Glutamatergic neuron (in vitro differentiated cells): ENCODE measurements around the gene FGGY. TPM values are rescaled to one million over a fixed set of nuclear protein-coding genes. Genes with fewer than 3 reads are reported as not detected.
"Not testable (repeated sequence)": the region's sequence is repeated elsewhere in the genome, so short reads cannot be mapped to it uniquely, and the experiment has no call there.

Experiments
- DNase-seq: peaks from one replicate; pipeline ENCODE4 v3.0.0; 2022
- H3K27ac Mint-ChIP-seq: one replicate; pipeline ENCODE4 v1.8.0; 2020; ENCODE audit warnings: mild to moderate bottlenecking, mixed read lengths, inconsistent platforms; ENCODE audit not compliant: unreplicated experiment
- H3K27me3 Mint-ChIP-seq: one replicate; pipeline ENCODE4 v1.8.0; 2020; ENCODE audit warnings: mild to moderate bottlenecking, moderate library complexity, mixed read lengths, inconsistent platforms; ENCODE audit not compliant: unreplicated experiment
- H3K36me3 Mint-ChIP-seq: one replicate; pipeline ENCODE4 v1.8.0; 2020; ENCODE audit warnings: mild to moderate bottlenecking, mixed read lengths, inconsistent platforms; ENCODE audit not compliant: unreplicated experiment
- H3K4me1 Mint-ChIP-seq: one replicate; pipeline ENCODE4 v1.8.0; 2020; ENCODE audit warnings: mild to moderate bottlenecking, low read depth, mixed read lengths, inconsistent platforms; ENCODE audit not compliant: unreplicated experiment
- H3K4me3 Mint-ChIP-seq: one replicate; pipeline ENCODE4 v1.8.0; 2020; ENCODE audit warnings: mild to moderate bottlenecking, mixed read lengths, inconsistent platforms; ENCODE audit not compliant: unreplicated experiment
- H3K9me3 Mint-ChIP-seq: one replicate; pipeline ENCODE4 v1.8.0; 2020; ENCODE audit warnings: mild to moderate bottlenecking, moderate library complexity, mixed read lengths, inconsistent platforms; ENCODE audit not compliant: unreplicated experiment
- CTCF ChIP-seq: fragments of 200-600 bp; sonication (generic); IDR thresholded peaks from one replicate; pipeline ENCODE4 v1.5.0; 2021; ENCODE audit not compliant: partially characterized antibody, unreplicated experiment
- total RNA-seq: library from RNA; stranded (reverse); fragmentation: NEBNext Ultra II Directional; extraction: Animal tissue kit (Norgen Biotek cat#: 25700); gene quantifications from one replicate; pipeline ENCODE4 v1.2.1, GENCODE V29; 2021; ENCODE audit not compliant: unreplicated experiment

Gene FGGY
- total RNA-seq, 1 donor from 2014 or later, result 11.6 TPM

DNA sequence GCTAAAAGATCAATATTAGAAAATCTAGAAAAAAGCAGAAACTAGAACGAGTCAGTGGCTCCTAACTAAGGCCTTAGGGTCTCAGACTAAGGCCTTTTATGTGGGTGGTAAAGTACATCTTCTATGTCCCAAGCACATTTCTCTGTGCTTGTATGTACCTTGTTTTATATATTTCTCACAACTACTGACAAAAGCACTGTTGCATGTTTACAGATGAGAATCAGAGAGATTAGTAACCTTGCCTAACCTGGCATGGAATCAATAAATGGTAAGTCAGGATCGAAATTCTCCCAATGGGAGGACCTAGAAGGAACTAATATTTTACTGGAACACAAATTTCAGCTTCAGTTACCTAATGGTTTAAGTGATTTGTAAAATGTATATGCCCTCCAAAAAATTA lies 160.9 kb downstream of the FGGY start:
- no peak for TF ChIP-seq CTCF
- peaks cover 3% of the 10 kb centered on the region for H3K4me1 Mint-ChIP-seq
- no peaks in the 10 kb centered on the region for H3K36me3 Mint-ChIP-seq
- DNase-seq, result no peak
- H3K4me3 Mint-ChIP-seq, result no peak overlapping the region
- H3K9me3 Mint-ChIP-seq, result no peaks in the 10 kb centered on the region
- H3K27me3 Mint-ChIP-seq, result no peaks in the 10 kb centered on the region
- no peak overlapping the region for H3K27ac Mint-ChIP-seq

DNA sequence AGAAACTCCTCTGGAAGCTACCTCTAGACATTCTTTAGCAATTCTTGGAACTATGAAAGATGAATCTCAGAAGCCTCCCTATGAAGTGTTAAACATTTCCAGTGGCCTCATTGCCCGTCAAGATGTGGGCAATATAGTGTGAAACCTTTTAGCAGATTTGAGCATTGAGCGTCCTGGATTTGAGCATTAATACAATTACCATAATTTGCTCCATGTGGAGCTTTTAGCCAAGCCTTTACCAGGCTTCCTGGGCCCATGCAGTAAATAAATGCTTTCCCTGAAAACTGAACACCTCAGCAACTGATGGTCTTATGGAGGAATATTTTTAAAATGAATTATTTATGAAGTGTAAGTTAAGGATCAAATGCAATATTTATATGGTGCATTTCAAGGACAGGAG lies 162.0 kb downstream of the FGGY start:
- Mint-ChIP-seq H3K9me3 (no peaks in the 10 kb centered on the region), H3K27ac (no peak overlapping the region), H3K27me3 (no peaks in the 10 kb centered on the region), H3K4me1 (peaks cover 3% of the 10 kb centered on the region), H3K4me3 (no peak overlapping the region), H3K36me3 (no peaks in the 10 kb centered on the region)
- TF ChIP-seq CTCF, result no peak
- DNase-seq, result no peak

DNA sequence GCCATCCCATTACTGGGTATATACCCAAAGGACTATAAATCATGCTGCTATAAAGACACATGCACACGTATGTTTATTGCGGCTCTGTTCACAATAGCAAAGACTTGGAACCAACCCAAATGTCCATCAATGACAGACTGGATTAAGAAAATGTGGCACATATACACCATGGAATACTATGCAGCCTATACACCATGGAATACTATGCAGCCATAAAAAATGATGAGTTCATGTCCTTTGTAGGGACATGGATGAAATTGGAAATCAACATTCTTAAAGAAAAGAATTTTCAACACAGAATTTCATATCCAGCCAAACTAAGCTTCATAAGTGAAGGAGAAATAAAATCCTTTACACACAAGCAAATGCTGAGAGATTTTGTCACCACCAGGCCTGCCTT lies 166.0 kb downstream of the FGGY start:
- H3K27me3 Mint-ChIP-seq, H3K4me3 Mint-ChIP-seq, DNase-seq, H3K36me3 Mint-ChIP-seq, H3K9me3 Mint-ChIP-seq, H3K4me1 Mint-ChIP-seq, H3K27ac Mint-ChIP-seq: not testable (repeated sequence)

DNA sequence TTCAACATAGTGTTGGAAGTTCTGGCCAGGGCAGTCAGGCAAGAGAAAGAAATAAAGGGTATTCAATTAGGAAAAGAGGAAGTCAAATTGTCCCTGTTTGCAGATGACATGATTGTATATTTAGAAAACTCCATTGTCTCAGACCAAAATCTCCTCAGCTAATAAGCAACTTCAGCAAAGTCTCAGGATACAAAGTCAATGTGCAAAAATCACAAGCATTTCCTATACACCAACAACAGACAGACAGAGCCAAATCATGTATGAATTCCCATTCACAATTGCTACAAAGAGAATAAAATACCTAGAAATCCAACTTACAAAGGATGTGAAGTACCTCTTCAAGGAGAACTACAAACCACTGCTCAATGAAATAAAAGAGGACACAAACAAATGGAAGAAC lies 168.6 kb downstream of the FGGY start:
- not testable (repeated sequence) for H3K36me3 Mint-ChIP-seq, H3K27me3 Mint-ChIP-seq, H3K27ac Mint-ChIP-seq, H3K9me3 Mint-ChIP-seq, H3K4me3 Mint-ChIP-seq, DNase-seq, H3K4me1 Mint-ChIP-seq

- TF ChIP-seq CTCF, result no peak
- H3K4me1 Mint-ChIP-seq, result no peaks in the 10 kb centered on the region
- H3K4me3 Mint-ChIP-seq, result no peak overlapping the region
- DNase-seq, result no peak
- peaks cover 2% of the 10 kb centered on the region for H3K9me3 Mint-ChIP-seq
- no peak overlapping the region for H3K27ac Mint-ChIP-seq
- no peaks in the 10 kb centered on the region for H3K27me3 Mint-ChIP-seq
- peaks cover 7% of the 10 kb centered on the region for H3K36me3 Mint-ChIP-seq
Observed at GRCh38 chr1:59468828-59469428, 172.0 kb downstream of the FGGY start.

DNA sequence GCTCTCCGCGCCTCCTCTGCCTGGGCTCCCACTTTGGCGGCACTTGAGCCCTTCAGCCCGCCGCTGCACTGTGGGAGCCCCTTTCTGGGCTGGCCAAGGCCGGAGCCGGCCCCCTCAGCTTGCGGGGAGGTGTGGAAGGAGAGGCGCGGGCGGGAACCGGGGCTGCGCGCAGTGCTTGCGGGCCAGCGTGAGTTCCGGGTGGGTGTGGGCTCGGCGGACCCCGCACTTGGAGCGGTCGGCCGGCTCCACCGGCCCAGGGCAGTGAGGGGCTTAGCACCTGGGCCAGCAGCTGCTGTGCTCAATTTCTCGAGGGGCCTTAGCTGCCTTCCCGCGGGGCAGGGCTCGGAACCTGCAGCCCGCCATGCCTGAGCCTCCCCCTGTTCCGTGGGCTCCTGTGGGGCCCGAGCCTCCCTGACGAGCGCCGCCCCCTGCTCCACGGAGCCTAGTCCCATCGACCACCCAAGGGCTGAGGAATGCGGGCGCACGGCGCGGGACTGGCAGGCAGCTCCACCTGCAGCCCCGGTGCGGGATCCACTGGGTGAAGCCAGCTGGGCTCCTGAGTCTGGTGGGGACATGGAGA lies 175.2 kb downstream of the FGGY start:
- DNase-seq, H3K27me3 Mint-ChIP-seq, H3K9me3 Mint-ChIP-seq, H3K4me1 Mint-ChIP-seq, H3K4me3 Mint-ChIP-seq, H3K36me3 Mint-ChIP-seq, H3K27ac Mint-ChIP-seq: not testable (repeated sequence)
